A549 (cell line): ENCODE results near the gene TVP23C. TPM values are rescaled to one million over a fixed set of nuclear protein-coding genes. Genes with fewer than 3 reads are reported as not detected.
"Not testable (repeated sequence)": the region's sequence is repeated elsewhere in the genome, so short reads cannot be mapped to it uniquely, and the experiment has no call there.

Source experiments
- ATAC-seq, 2 experiments: fragments of 200-7000 bp in 1 of 2; fragments of >200 bp in 1 of 2; cut with Nextera tagmentation in 1 of 2; cut with Tn5 transposase in 1 of 2; 3 replicates each; pipeline versions ENCODE4 v1.8.0 to v1.9.1; 2018 to 2020; ENCODE audit warnings: mild to moderate bottlenecking in 1 of 2, moderate library complexity in 1 of 2
- CTCF ChIA-PET: fragments of 300-600 bp; sonication (Branson Sonifier 250); formaldehyde crosslinking; extraction: SDS; loops from one replicate; lab custom pipeline; 2021; ENCODE audit warnings: antibody characterized with exemption, inconsistent platforms; lab: Yijun Ruan, JAX
- POLR2A ChIA-PET: fragments of 350-600 bp; formaldehyde crosslinking; extraction: SDS; loops from one replicate; lab custom pipeline; 2021; ENCODE audit warnings: antibody characterized with exemption, inconsistent platforms; lab: Yijun Ruan, JAX
- DNase-seq, 2 experiments: peaks; one replicate each; pipeline versions ENCODE4 v3.0.0 to v3.0.0-alpha.2; 2011 to 2016; ENCODE audit warnings: low read depth in 1 of 2, low spot score in 1 of 2
- FAIRE-seq: peaks from 2 replicates; lab custom pipeline; 2011; peaks lifted over from hg19 to GRCh38; lab: Jason Lieb, UNC
- H3K27ac ChIP-seq, 2 experiments: fragments of >200 bp; sonication (Bioruptor Twin); formaldehyde crosslinking; 3 replicates each; pipeline ENCODE4 v1.5.1; 2016 to 2017
- H3K4me1 ChIP-seq: fragments of >200 bp; sonication (Bioruptor Twin); formaldehyde crosslinking; 3 replicates; pipeline ENCODE4 v1.6.1; 2016
- H3K4me2 ChIP-seq: fragments of >200 bp; sonication (Bioruptor Twin); formaldehyde crosslinking; 3 replicates; pipeline ENCODE4 v1.6.1; 2016
- H3K4me3 ChIP-seq: fragments of >200 bp; sonication (Bioruptor Twin); formaldehyde crosslinking; 3 replicates; pipeline ENCODE4 v1.5.1; 2016
- H3K9me3 ChIP-seq: fragments of >200 bp; sonication (Bioruptor Twin); formaldehyde crosslinking; 3 replicates; pipeline ENCODE4 v1.6.1; 2016
- BHLHE40 ChIP-seq: IDR thresholded peaks from 2 replicates; pipeline ENCODE4 v1.6.1; 2012; ENCODE audit warnings: low read depth, low read length, inconsistent platforms
- CEBPB ChIP-seq, 2 experiments: fragments of >200 bp in 1 of 2; sonication (Bioruptor Twin) in 1 of 2; formaldehyde crosslinking in 1 of 2; IDR thresholded peaks; 2 replicates each; pipeline ENCODE4 v1.6.1; 2012 to 2016
- CHD4 ChIP-seq: fragments of 200-600 bp; sonication (generic); IDR thresholded peaks from 2 replicates; pipeline ENCODE4 v1.6.1; 2016; ENCODE audit warnings: antibody characterized with exemption, mild to moderate bottlenecking, borderline replicate concordance
- EHMT2 ChIP-seq: fragments of 200-600 bp; sonication (generic); IDR thresholded peaks from 2 replicates; pipeline ENCODE4 v1.6.1; 2016; ENCODE audit warnings: antibody characterized with exemption, low read depth, mild to moderate bottlenecking, moderate library complexity
- ESRRA ChIP-seq: fragments of 150-350 bp; IDR thresholded peaks from 2 replicates; pipeline ENCODE4 v1.6.1; 2014; ENCODE audit warnings: mild to moderate bottlenecking, low read length, borderline replicate concordance
- HDAC2 ChIP-seq: fragments of 200-600 bp; sonication (generic); IDR thresholded peaks from 2 replicates; pipeline ENCODE4 v1.6.1; 2016
- HOXA7 ChIP-seq: fragments of 250-450 bp; sonication (Bioruptor Pico); IDR thresholded peaks from 2 replicates; pipeline ENCODE4 v1.5.0; 2020; ENCODE audit warnings: mild to moderate bottlenecking, moderate library complexity
- HOXB13 ChIP-seq: fragments of 250-450 bp; sonication (Bioruptor Pico); IDR thresholded peaks from 2 replicates; pipeline ENCODE4 v1.5.0; 2020; ENCODE audit warnings: low read depth, mild to moderate bottlenecking, moderate library complexity
- KDM5A ChIP-seq: fragments of 200-600 bp; sonication (generic); IDR thresholded peaks from 2 replicates; pipeline ENCODE4 v1.6.1; 2016; ENCODE audit warnings: antibody characterized with exemption, mild to moderate bottlenecking
- MYC ChIP-seq: IDR thresholded peaks from 2 replicates; pipeline ENCODE4 v1.6.1; 2012; ENCODE audit warnings: mild to moderate bottlenecking, inconsistent platforms, low read length, improper control_type of control experiment, borderline replicate concordance
- NPAS2 ChIP-seq: fragments of 250-450 bp; sonication (Bioruptor Pico); IDR thresholded peaks from 2 replicates; pipeline ENCODE4 v1.8.0; 2022; ENCODE audit warnings: mild to moderate bottlenecking, moderate library complexity, borderline replicate concordance
- RAD21 ChIP-seq, 2 experiments: fragments of >200 bp in 1 of 2; sonication (Bioruptor Twin) in 1 of 2; formaldehyde crosslinking in 1 of 2; IDR thresholded peaks in 1 of 2; conservative IDR thresholded peaks in 1 of 2; 2 replicates in 1 of 2; 3 replicates in 1 of 2; pipeline ENCODE4 v1.6.1; 2012 to 2018; ENCODE audit warnings: inconsistent platforms in 1 of 2
- RARB ChIP-seq: fragments of 250-450 bp; sonication (Bioruptor Pico); IDR thresholded peaks from 2 replicates; pipeline ENCODE4 v1.8.0; 2021; ENCODE audit warnings: mild to moderate bottlenecking, moderate library complexity
- RCOR1 ChIP-seq: fragments of 150-350 bp; IDR thresholded peaks from 2 replicates; pipeline ENCODE4 v1.6.1; 2014; ENCODE audit warnings: antibody characterized with exemption, low read length, low read depth
- RNF2 ChIP-seq: fragments of 200-600 bp; sonication (generic); IDR thresholded peaks from 2 replicates; pipeline ENCODE4 v1.6.1; 2016; ENCODE audit warnings: low read depth, mild to moderate bottlenecking, antibody characterized with exemption, moderate library complexity, borderline replicate concordance
- SMC3 ChIP-seq: fragments of >200 bp; sonication (Bioruptor Twin); formaldehyde crosslinking; IDR thresholded peaks from 3 replicates; pipeline ENCODE4 v1.6.1; 2018; ENCODE audit warnings: inconsistent platforms
- SREBF2 ChIP-seq: fragments of 450-650 bp; IDR thresholded peaks from 2 replicates; pipeline ENCODE4 v1.6.1; 2014; ENCODE audit warnings: mild to moderate bottlenecking, moderate library complexity
- WGBS: methylation state at CpG from one replicate; pipeline ENCODE4 v1.1.6; 2017; ENCODE audit errors: missing lambda C conversion rate; 5-methylcytosine and 5-hydroxymethylcytosine counted together
- polyA plus RNA-seq, 4 experiments: library from polyadenylated mRNA; depleted of rRNA in 3 of 4; stranded (reverse); fragments of >200 nt; fragmentation: RNase III in 1 of 4; extraction: RNeasy Plus Mini Kit Qiagen cat#74134 plus additional on column Dnase treatment in 1 of 4; gene quantifications; 2 replicates in 3 of 4; 3 replicates in 1 of 4; pipeline ENCODE4 v1.2.3, GENCODE V29; 2011 to 2017
- TF ChIP-seq, protein P1 (sequence below): fragments of 250-450 bp; sonication (Bioruptor Pico); IDR thresholded peaks from 2 replicates; pipeline ENCODE4 v1.5.0; 2020; ENCODE audit warnings: low read depth, mild to moderate bottlenecking, moderate library complexity
- TF ChIP-seq, protein P2 (sequence below): IDR thresholded peaks from 2 replicates; pipeline ENCODE4 v1.6.1; 2012
- TF ChIP-seq, protein P3 (sequence below): fragments of 450-650 bp; IDR thresholded peaks from 2 replicates; pipeline ENCODE4 v1.6.1; 2014; ENCODE audit warnings: antibody characterized with exemption
- TF ChIP-seq, protein P4 (sequence below): fragments of >200 bp; sonication (Bioruptor Twin); formaldehyde crosslinking; IDR thresholded peaks from 2 replicates; pipeline ENCODE4 v1.6.1; 2016

TVP23C gene
- polyA plus RNA-seq, 2 of the 4 experiments (the other 2 are of a cell fraction): 19.9 to 22.7 TPM

DNA sequence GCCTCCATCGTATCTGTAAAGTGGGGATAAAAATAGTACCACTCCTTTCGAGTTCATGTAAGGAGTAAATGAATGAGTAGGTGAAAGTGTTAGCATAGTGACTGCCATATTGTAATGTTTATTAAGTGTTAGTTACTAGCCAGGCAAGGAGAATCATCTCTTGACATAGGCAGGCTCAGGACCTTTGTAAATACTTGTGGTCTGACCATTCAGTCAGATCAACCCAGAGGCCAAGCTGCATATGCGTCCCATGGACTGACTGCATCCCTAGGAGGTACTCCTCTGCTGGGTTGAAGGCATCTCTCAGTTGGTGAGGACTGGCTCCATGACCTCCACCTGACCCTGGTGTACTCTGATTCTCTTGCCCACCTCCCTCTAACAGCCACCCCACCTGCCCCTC lies 55.4 kb downstream of the TVP23C start:
- peaks cover 15% of the 10 kb centered on the region for H3K4me1 ChIP-seq
- no peak overlapping the region for H3K4me2 ChIP-seq
- WGBS: 94% methylated on average over 3 of the region's 3 CpGs
- no peaks in the 10 kb centered on the region for H3K9me3 ChIP-seq
- DNase-seq: no peak
- H3K27ac ChIP-seq: no peak overlapping the region
- CTCF ChIA-PET: interaction anchor here (1.1 to 3.2 kb wide), 4 partner anchors 10 to 251 kb away, joined by 3 to 12 read pairs (median 5); no protein-coding TSS in a partner anchor
- TF ChIP-seq RARB (no peak), SMC3 (no peak), KDM5A (no peak), BHLHE40 (no peak), CEBPB (IDR thresholded peaks at IDR 0.05) (no peak), HOXA7 (CRISPR knock-in tag) (no peak)
- TF ChIP-seq, protein P1, sequence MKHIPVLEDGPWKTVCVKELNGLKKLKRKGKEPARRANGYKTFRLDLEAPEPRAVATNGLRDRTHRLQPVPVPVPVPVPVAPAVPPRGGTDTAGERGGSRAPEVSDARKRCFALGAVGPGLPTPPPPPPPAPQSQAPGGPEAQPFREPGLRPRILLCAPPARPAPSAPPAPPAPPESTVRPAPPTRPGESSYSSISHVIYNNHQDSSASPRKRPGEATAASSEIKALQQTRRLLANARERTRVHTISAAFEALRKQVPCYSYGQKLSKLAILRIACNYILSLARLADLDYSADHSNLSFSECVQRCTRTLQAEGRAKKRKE (CRISPR knock-in tag): no peak
- TF ChIP-seq, protein P2, sequence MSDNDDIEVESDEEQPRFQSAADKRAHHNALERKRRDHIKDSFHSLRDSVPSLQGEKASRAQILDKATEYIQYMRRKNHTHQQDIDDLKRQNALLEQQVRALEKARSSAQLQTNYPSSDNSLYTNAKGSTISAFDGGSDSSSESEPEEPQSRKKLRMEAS: no peak
- no peak for ATAC-seq
- POLR2A ChIA-PET: no interaction called here
- no peak for FAIRE-seq
- no peak overlapping the region for H3K4me3 ChIP-seq

DNA sequence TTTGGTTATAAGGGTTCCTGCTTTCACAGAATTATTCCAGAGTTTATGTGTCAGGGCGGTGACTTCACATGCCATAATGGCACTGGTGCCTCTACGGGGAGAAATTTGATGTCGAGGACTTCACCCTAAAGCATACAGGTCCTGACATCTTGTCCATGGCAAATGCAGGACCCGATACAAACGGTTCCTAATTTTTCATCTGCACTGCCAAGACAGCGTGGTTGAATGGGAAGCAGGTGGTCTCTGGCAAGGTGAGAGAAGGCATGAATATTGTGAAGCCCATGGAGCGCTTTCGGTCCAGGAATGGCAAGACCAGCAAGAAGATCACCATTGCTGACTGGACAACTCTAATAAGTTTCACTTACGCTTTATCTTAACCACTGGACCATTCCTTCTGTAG lies 56.3 kb downstream of the TVP23C start:
- DNase-seq: no peak
- POLR2A ChIA-PET: no interaction called here

DNA sequence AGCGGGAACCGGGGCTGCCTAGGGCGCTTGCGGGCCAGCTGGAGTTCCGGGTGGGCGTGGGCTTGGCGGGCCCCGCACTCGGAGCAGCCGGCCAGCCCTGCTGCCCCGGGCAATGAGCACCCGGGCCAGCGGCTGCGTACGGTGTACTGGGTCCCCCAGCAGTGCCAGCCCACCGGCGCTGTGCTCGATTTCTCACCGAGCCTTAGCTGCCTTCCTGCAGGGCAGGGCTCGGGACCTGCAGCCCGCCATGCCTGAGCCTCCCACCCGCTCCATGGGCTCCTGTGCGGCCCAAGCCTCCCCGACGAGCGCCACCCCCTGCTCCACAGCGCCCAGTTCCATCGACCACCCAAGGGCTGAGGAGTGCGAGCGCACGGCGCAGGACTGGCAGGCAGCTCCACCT lies 57.6 kb downstream of the TVP23C start:
- 95% methylated on average over 23 of the region's 32 CpGs for WGBS
- POLR2A ChIA-PET, FAIRE-seq, ATAC-seq, H3K9me3 ChIP-seq, H3K4me3 ChIP-seq, H3K27ac ChIP-seq, H3K4me2 ChIP-seq, DNase-seq: not testable (repeated sequence)
- CTCF ChIA-PET: interaction anchor here (1.2 to 3.2 kb wide), 2 partner anchors 248 to 249 kb away, joined by 3 to 12 read pairs; no protein-coding TSS in a partner anchor
- peaks cover 15% of the 10 kb centered on the region for H3K4me1 ChIP-seq

More for the DNA sequence above, 56.3 kb downstream of the TVP23C start:
- Histone ChIP-seq H3K27ac (no peak overlapping the region), H3K4me1 (peaks cover 16% of the 10 kb centered on the region), H3K4me3 (no peak overlapping the region), H3K9me3 (no peaks in the 10 kb centered on the region), H3K4me2 (no peak overlapping the region)
- FAIRE-seq (no peak), ATAC-seq (no peak)
- 96% methylated on average over 9 of the region's 9 CpGs for WGBS
- TF ChIP-seq KDM5A (no peak), HOXA7 (CRISPR knock-in tag) (no peak), CEBPB (IDR thresholded peaks at IDR 0.05) (no peak), HDAC2 (no peak)
- CTCF ChIA-PET: interaction anchor here (0.8 to 3.2 kb wide), 2 partner anchors 246 to 249 kb away, joined by 5 to 12 read pairs; no protein-coding TSS in a partner anchor

DNA sequence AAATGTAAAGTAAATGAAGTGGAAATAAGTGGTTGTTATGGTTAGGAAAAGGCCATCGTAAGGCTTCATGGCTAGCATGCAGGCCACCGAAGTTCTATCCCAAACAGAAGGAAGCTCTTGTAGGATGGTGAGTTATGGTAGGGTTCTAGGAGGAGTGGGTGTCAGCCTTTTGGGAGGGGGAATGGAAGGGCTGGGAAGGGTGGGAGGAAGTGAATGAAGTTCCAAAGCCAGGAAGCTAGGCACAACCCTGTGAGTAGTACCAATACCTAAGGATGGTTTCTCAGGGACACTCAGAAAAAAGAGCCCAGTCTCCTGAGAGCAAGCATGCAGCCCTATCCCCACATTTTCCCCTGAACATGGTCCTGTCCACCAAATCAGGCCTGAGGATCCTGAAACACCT lies 59.6 kb downstream of the TVP23C start:
- POLR2A ChIA-PET: no interaction called here
- H3K4me2 ChIP-seq: no peak overlapping the region
- FAIRE-seq (no peak), ATAC-seq (no peak), DNase-seq (no peak)
- peaks cover 5% of the 10 kb centered on the region; the same call in 1 of the 3 replicates for H3K4me1 ChIP-seq
- no peak overlapping the region for H3K4me3 ChIP-seq
- no peaks in the 10 kb centered on the region for H3K9me3 ChIP-seq
- CTCF ChIA-PET: interaction anchor here (0.8 to 13.8 kb wide), 36 partner anchors 8 to 1441 kb away, joined by 3 to 248 read pairs (median 9); partner anchors contain the start of genes CDRT4 and PMP22
- TF ChIP-seq MYC (no peak), SREBF2 (no peak), EHMT2 (no peak), RNF2 (no peak), CHD4 (no peak), RAD21 (conservative IDR thresholded peaks at IDR 0.05 in 1 of 2, IDR thresholded peaks at IDR 0.05 in 1 of 2) (no peak), NPAS2 (no peak), RCOR1 (no peak), HOXB13 (no peak), ESRRA (no peak)
- TF ChIP-seq, protein P3, sequence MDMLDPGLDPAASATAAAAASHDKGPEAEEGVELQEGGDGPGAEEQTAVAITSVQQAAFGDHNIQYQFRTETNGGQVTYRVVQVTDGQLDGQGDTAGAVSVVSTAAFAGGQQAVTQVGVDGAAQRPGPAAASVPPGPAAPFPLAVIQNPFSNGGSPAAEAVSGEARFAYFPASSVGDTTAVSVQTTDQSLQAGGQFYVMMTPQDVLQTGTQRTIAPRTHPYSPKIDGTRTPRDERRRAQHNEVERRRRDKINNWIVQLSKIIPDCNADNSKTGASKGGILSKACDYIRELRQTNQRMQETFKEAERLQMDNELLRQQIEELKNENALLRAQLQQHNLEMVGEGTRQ: no peak
- TF ChIP-seq, protein P4, sequence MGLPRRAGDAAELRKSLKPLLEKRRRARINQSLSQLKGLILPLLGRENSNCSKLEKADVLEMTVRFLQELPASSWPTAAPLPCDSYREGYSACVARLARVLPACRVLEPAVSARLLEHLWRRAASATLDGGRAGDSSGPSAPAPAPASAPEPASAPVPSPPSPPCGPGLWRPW: no peak
- WGBS: 95% methylated on average over 2 of the region's 2 CpGs
- H3K27ac ChIP-seq: no peak overlapping the region
